Mucosa of stomach (tissue), 1 donor: Measurements from ENCODE around the gene NPC1.
"Not testable (repeated sequence)": the region's sequence is repeated elsewhere in the genome, so short reads cannot be mapped to it uniquely, and the experiment has no call there.

ENCODE experiments used
- H3K27me3 ChIP-seq: one replicate; pipeline ENCODE4 v1.7.0; 2013; ENCODE audit warnings: mild to moderate bottlenecking, low read length; ENCODE audit not compliant: control insufficient read depth, insufficient read depth
- H3K36me3 ChIP-seq: one replicate; pipeline ENCODE4 v1.7.0; 2013; ENCODE audit warnings: low read length; ENCODE audit not compliant: control insufficient read depth, insufficient read depth
- H3K4me1 ChIP-seq: one replicate; pipeline ENCODE4 v1.7.0; 2013; ENCODE audit warnings: mild to moderate bottlenecking, low read length; ENCODE audit not compliant: control insufficient read depth, insufficient read depth
- H3K4me3 ChIP-seq: one replicate; pipeline ENCODE4 v1.7.0; 2013; ENCODE audit warnings: low read length
- H3K9ac ChIP-seq: one replicate; pipeline ENCODE4 v1.7.0; 2013; ENCODE audit warnings: mild to moderate bottlenecking, low read length, moderate library complexity
- H3K9me3 ChIP-seq: one replicate; pipeline ENCODE4 v1.7.0; 2013; ENCODE audit warnings: mild to moderate bottlenecking, low read length, moderate library complexity; ENCODE audit not compliant: control insufficient read depth
- donor health status: Pancreatic carcinoma.

The NPC1 gene

DNA sequence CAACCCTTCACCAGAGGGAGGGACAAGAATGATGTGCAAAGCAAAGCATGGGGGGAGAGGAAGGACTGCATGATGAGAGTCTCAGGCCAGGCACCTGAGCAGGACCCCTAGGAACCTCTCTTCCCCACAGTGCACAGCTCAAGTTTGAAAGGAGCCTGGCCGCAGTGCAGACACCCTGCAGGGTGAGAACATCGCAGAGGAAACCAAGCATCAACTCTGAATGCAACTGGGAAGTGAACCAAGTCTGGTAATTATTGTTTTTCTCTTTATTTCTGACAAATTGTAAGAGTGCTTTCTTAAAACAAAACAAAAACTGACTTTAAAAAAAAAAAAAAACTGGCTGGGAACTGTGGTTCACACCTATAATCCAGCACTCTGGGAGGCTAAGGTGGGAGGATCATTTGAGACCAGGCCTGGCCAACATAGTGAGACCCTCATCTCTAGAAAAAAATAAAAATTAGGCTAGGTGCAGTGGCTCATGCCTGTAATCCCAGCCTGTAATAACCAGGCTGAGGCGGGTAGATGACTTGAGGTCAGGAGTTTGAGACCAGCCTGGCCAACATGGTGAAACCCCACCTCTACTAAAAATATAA is 15.3 kb downstream of the NPC1 start:
- no peaks in the 10 kb centered on the region for H3K9me3 ChIP-seq
- no peak overlapping the region for H3K9ac ChIP-seq
- no peaks in the 10 kb centered on the region for H3K27me3 ChIP-seq
- peaks cover 18% of the 10 kb centered on the region for H3K4me1 ChIP-seq
- no peak overlapping the region for H3K4me3 ChIP-seq
- H3K36me3 ChIP-seq: no peaks in the 10 kb centered on the region

DNA sequence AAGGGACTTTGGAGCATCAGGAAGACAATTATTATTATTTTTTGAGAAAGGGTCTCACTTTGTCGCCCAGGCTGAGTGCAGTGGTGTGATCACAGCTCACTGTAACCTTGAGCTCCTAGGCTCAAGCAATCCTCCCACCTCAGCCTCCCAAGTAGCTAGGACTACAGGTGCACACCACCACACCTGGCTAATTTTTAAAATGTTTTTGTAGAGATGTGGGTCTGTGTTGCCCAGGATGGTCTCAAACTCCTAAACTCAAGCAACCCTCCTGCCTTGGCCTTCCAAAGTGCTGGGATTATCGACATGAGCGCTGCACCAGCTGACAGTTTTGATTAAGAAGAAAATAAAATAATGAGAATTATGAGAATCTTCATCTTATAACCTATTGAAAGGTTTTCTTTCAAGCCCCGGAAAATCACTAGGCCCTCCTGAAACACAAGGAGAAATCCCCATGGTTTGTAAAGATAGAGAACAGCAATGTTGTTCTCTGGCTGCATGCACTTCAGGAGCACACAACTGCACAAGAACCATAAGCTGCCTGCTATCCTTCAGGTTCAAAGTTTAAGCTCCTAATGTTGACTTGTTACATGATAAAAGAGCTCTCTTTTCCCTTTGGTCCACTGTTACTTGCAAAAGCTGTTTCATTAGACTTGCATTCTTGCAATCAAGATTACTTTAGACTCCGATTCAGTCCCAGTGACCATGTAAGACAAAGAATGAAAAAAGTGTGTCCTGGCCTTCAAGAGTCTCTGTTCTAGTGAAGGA is 16.8 kb downstream of the NPC1 start:
- no peaks in the 10 kb centered on the region for H3K9me3 ChIP-seq
- no peak overlapping the region for H3K9ac ChIP-seq
- no peaks in the 10 kb centered on the region for H3K27me3 ChIP-seq
- H3K4me3 ChIP-seq: no peak overlapping the region
- peaks cover 18% of the 10 kb centered on the region for H3K4me1 ChIP-seq
- no peaks in the 10 kb centered on the region for H3K36me3 ChIP-seq

DNA sequence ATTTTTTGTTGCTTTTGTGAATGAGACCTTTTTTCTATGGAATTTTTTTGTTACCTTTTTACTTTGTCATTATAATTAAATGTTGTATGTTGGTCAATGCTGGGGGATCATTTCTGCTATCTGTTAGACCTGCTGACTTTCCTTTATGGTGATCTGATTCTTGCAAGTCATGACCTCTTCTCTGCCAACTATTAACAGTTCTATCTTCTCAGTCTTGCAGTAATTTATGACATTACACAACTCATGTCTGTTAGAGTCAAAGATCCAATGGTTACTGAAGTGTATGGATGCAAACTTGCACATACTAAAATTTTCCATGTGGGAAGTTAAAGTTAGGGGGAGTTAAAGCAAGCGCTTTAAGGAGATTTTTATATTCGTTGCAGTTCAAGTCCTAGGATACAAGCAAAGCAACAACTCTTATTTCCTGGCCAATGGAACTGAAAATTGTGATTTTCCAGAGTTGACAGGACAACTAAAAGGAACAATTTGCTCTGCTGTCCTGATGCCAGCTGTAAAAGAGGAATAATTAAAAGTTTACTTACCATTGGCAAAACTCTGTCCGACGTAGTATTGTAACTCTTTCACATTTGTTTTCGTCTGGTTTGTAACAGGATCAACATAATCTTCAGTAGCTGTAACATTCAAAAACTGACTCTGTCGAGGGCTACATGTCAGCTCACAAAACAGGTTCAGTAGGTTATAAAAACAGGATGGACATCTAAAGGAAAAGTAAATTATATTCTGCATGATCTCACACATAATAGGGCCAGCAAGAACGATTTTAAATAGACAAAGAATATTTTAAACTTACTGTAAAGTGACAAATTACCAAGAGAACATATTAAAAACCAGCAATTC is 17.8 kb downstream of the NPC1 start:
- H3K4me3 ChIP-seq: no peak overlapping the region
- H3K9ac ChIP-seq: no peak overlapping the region
- no peaks in the 10 kb centered on the region for H3K36me3 ChIP-seq
- H3K9me3 ChIP-seq: no peaks in the 10 kb centered on the region
- no peaks in the 10 kb centered on the region for H3K27me3 ChIP-seq
- peaks cover 13% of the 10 kb centered on the region for H3K4me1 ChIP-seq

GRCh38 chr18:23567671-23568070 is 18.6 kb downstream of the NPC1 start:
- no peak overlapping the region for H3K9ac ChIP-seq
- H3K27me3 ChIP-seq: no peaks in the 10 kb centered on the region
- no peaks in the 10 kb centered on the region for H3K36me3 ChIP-seq
- no peaks in the 10 kb centered on the region for H3K9me3 ChIP-seq
- peaks cover 13% of the 10 kb centered on the region for H3K4me1 ChIP-seq
- no peak overlapping the region for H3K4me3 ChIP-seq

- H3K9ac ChIP-seq: no peak overlapping the region
- H3K27me3 ChIP-seq: no peaks in the 10 kb centered on the region
- peaks cover 13% of the 10 kb centered on the region for H3K4me1 ChIP-seq
- no peak overlapping the region for H3K4me3 ChIP-seq
- H3K9me3 ChIP-seq: no peaks in the 10 kb centered on the region
- peaks cover 4% of the 10 kb centered on the region for H3K36me3 ChIP-seq
These were observed 20.3 kb downstream of the NPC1 start for GRCh38 chr18:23565916-23566547.

DNA sequence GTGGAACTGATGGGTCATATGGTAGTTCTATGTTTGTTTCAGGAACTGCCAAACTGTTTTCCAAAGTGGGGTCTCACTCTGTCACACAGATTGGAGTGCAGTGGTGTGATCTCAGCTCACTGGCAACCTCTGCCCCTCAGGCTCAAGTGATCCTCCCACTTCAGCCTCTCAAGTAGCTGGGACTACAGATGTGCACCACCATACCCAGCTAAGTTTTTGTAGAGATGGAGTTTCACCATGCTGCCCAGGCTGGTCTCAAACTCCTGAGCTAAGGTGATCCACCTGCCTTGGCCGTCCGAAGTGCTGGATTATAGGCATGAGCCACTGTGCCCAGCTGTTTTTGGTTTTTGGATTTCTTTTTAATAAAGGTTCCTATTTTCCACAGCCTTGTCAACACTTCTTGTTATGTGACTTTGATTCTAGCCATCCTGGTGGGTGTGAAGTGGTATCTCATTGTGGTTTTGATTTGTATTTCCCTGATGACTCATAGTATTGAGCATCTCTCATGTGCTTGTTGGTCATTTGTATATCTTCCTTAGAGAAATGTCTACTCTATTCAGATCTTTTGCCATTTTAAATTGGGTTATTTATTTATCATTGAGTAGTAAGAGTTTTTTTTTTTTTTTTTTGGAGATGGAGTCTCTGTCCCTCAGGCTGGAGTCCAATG is 22.8 kb downstream of the NPC1 start:
- Histone ChIP-seq H3K36me3 (peaks cover 4% of the 10 kb centered on the region), H3K27me3 (no peaks in the 10 kb centered on the region), H3K9me3 (no peaks in the 10 kb centered on the region), H3K4me1 (no peaks in the 10 kb centered on the region), H3K9ac (no peak overlapping the region), H3K4me3 (no peak overlapping the region)

DNA sequence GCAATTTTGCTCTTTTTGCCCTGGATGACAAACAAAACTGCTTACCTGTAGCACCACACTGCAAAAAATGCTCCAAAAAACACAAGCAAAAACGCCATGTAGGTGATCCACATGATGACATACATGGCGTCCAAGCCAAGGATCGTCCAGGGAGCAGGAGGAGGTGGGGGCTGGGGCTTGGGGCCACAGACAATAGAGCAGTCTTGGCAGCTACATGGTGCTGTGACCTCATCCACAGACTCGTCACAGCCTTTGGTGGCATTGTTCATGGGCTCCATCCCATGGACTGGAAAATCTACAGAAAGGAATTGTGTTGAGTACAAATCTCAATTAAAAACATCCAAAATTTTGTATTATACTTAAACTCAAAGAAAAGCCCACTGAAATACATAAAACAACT is 26.1 kb downstream of the NPC1 start:
- Histone ChIP-seq H3K4me3 (no peak overlapping the region), H3K4me1 (no peaks in the 10 kb centered on the region), H3K27me3 (no peaks in the 10 kb centered on the region), H3K36me3 (peaks cover 12% of the 10 kb centered on the region), H3K9ac (no peak overlapping the region), H3K9me3 (no peaks in the 10 kb centered on the region)

GRCh38 chr18:23557511-23557910 is 28.8 kb downstream of the NPC1 start:
- peaks cover 20% of the 10 kb centered on the region for H3K36me3 ChIP-seq
- H3K27me3 ChIP-seq, H3K9ac ChIP-seq, H3K9me3 ChIP-seq, H3K4me1 ChIP-seq, H3K4me3 ChIP-seq: not testable (repeated sequence)

GRCh38 chr18:23556145-23556780 is 30.0 kb downstream of the NPC1 start:
- H3K9ac ChIP-seq: no peak overlapping the region
- H3K27me3 ChIP-seq: no peaks in the 10 kb centered on the region
- no peak overlapping the region for H3K4me3 ChIP-seq
- H3K9me3 ChIP-seq: no peaks in the 10 kb centered on the region
- H3K4me1 ChIP-seq: no peaks in the 10 kb centered on the region
- H3K36me3 ChIP-seq: peaks cover 20% of the 10 kb centered on the region

GRCh38 chr18:23553887-23554286 is 32.4 kb downstream of the NPC1 start:
- no peaks in the 10 kb centered on the region for H3K9me3 ChIP-seq
- no peaks in the 10 kb centered on the region for H3K4me1 ChIP-seq
- H3K27me3 ChIP-seq: no peaks in the 10 kb centered on the region
- no peak overlapping the region for H3K4me3 ChIP-seq
- peaks cover 19% of the 10 kb centered on the region for H3K36me3 ChIP-seq
- H3K9ac ChIP-seq: no peak overlapping the region

DNA sequence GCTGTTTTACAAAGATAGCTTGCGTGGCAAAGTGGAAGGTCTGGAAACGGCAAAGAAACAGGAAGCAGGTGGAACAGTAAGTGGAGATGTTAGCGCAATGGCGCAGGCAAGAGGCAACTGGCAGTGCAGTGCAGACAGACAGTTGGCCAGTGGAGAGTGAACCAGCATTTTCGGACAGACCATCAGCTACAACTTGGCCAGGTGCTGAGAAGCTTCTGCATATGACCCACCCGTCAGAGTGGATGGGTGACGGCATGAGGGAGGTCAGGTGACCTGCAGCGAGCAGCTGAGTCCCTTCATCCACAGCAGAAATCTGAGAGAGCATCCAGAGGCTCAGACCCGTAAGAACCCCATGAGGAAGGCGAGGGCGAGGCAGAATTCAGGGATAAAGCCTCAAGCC is 33.8 kb downstream of the NPC1 start:
- no peaks in the 10 kb centered on the region for H3K9me3 ChIP-seq
- H3K4me1 ChIP-seq: no peaks in the 10 kb centered on the region
- H3K36me3 ChIP-seq: peaks cover 19% of the 10 kb centered on the region
- no peak overlapping the region for H3K9ac ChIP-seq
- H3K27me3 ChIP-seq: no peaks in the 10 kb centered on the region
- H3K4me3 ChIP-seq: no peak overlapping the region
